Keratinocyte (primary cell): ENCODE results near the gene FAXC. TPM values are rescaled to one million over a fixed set of nuclear protein-coding genes. Genes with fewer than 3 reads are reported as not detected.

Source experiments
- DNase-seq: peaks from one replicate; pipeline ENCODE4 v3.0.0-alpha.2; 2011; ENCODE audit warnings: low read depth, missing footprints, low spot score
- FAIRE-seq: peaks from 2 replicates; lab custom pipeline; 2011; peaks lifted over from hg19 to GRCh38; lab: Jason Lieb, UNC
- H2AFZ ChIP-seq: 2 replicates; pipeline ENCODE4 v1.6.0; 2012; ENCODE audit warnings: low read length, control low read depth, inconsistent platforms; ENCODE audit not compliant: control insufficient read depth
- H3K27ac ChIP-seq: 2 replicates; pipeline ENCODE4 v1.5.1; 2011; ENCODE audit warnings: low read length; ENCODE audit not compliant: control insufficient read depth, insufficient read depth
- H3K27me3 ChIP-seq: 3 replicates; pipeline ENCODE4 v1.6.0; 2011; ENCODE audit warnings: low read length; ENCODE audit not compliant: control insufficient read depth, insufficient read depth; ENCODE audit errors: extremely low read depth
- H3K36me3 ChIP-seq, 2 experiments: 2 replicates in 1 of 2; 3 replicates in 1 of 2; pipeline ENCODE4 v1.5.1; 2011; ENCODE audit warnings: low read length in 2 of 2, mild to moderate bottlenecking in 1 of 2; ENCODE audit not compliant: control insufficient read depth in 2 of 2, insufficient read depth in 2 of 2; ENCODE audit errors: extremely low read depth in 1 of 2
- H3K4me1 ChIP-seq: 3 replicates; pipeline ENCODE4 v1.5.1; 2011; ENCODE audit warnings: low read length; ENCODE audit not compliant: control insufficient read depth, insufficient read depth; ENCODE audit errors: extremely low read depth
- H3K4me2 ChIP-seq: 3 replicates; pipeline ENCODE4 v1.6.0; 2011; ENCODE audit warnings: low read depth, low read length; ENCODE audit not compliant: control insufficient read depth, insufficient read depth; ENCODE audit errors: extremely low read depth
- H3K4me3 ChIP-seq, 3 experiments: fragments of 200-600 bp in 1 of 3; sonication (generic) in 1 of 3; 2 replicates in 2 of 3; 3 replicates in 1 of 3; pipeline ENCODE4 v1.5.1; 2011 to 2016; ENCODE audit warnings: low read length in 3 of 3, mild to moderate bottlenecking in 3 of 3, control low read depth in 2 of 3, inconsistent platforms in 1 of 3, low read depth in 1 of 3, mixed read lengths in 1 of 3, mixed run types in 1 of 3, moderate library complexity in 1 of 3; ENCODE audit not compliant: control insufficient read depth in 2 of 3, insufficient read depth in 2 of 3; ENCODE audit errors: extremely low read depth in 1 of 3
- H3K79me2 ChIP-seq: 2 replicates; pipeline ENCODE4 v1.6.0; 2012; ENCODE audit warnings: low read length; ENCODE audit not compliant: control insufficient read depth, insufficient read depth
- H3K9ac ChIP-seq: 3 replicates; pipeline ENCODE4 v1.6.0; 2011; ENCODE audit warnings: low read length; ENCODE audit not compliant: control insufficient read depth, insufficient read depth; ENCODE audit errors: extremely low read depth
- H3K9me1 ChIP-seq: 3 replicates; pipeline ENCODE4 v1.6.0; 2011; ENCODE audit warnings: low read length; ENCODE audit not compliant: control insufficient read depth, insufficient read depth; ENCODE audit errors: extremely low read depth
- H3K9me3 ChIP-seq: 2 replicates; pipeline ENCODE4 v1.5.1; 2012; ENCODE audit warnings: low read depth, low read length; ENCODE audit not compliant: control insufficient read depth
- H4K20me1 ChIP-seq: 3 replicates; pipeline ENCODE4 v1.6.0; 2011; ENCODE audit warnings: low read length; ENCODE audit not compliant: control insufficient read depth, insufficient read depth; ENCODE audit errors: extremely low read depth
- EZH2 ChIP-seq: IDR thresholded peaks from one replicate; pipeline ENCODE4 v1.6.1; 2012; ENCODE audit warnings: inconsistent platforms, mild to moderate bottlenecking, low read length, moderate library complexity
- dilution Hi-C: fragments of 300-500 bp; cut with MboI; formaldehyde crosslinking; loops from one replicate; pipeline ENCODE4 v1.7.0; 2020; ENCODE audit warnings: low sequenced_read_pairs; ENCODE audit not compliant: extremely low pct_ligation_motif_present
- polyA plus RNA-seq, 5 experiments: library from polyadenylated mRNA; depleted of rRNA in 3 of 5; stranded (reverse) in 3 of 5; stranded (forward) in 1 of 5; unstranded in 1 of 5; fragments of >200 nt; gene quantifications; 1 replicate in 1 of 5; 2 replicates in 3 of 5; 3 replicates in 1 of 5; pipeline versions ENCODE4 v1.2.1 to v1.2.3, GENCODE V29; 2011 to 2012; ENCODE audit warnings: missing spikeins in 2 of 5, low read depth in 1 of 5, low replicate concordance in 1 of 5
- TF ChIP-seq, protein P1 (sequence below), 3 experiments: IDR thresholded peaks in 1 of 3; conservative IDR thresholded peaks in 1 of 3; optimal IDR thresholded peaks in 1 of 3; 2 replicates in 2 of 3; 3 replicates in 1 of 3; pipeline versions ENCODE3 to v1.5.1; 2011; ENCODE audit warnings: low read length in 3 of 3, mild to moderate bottlenecking in 3 of 3, moderate library complexity in 2 of 3, control low read depth in 1 of 3, inconsistent platforms in 1 of 3; ENCODE audit not compliant: insufficient read depth in 2 of 3; ENCODE audit errors: extremely low read depth in 1 of 3

FAXC gene
- polyA plus RNA-seq, 1 donor (not counting 4 experiments of a cell fraction or from before 2014, with no cell fraction given): 8.3 TPM

DNA sequence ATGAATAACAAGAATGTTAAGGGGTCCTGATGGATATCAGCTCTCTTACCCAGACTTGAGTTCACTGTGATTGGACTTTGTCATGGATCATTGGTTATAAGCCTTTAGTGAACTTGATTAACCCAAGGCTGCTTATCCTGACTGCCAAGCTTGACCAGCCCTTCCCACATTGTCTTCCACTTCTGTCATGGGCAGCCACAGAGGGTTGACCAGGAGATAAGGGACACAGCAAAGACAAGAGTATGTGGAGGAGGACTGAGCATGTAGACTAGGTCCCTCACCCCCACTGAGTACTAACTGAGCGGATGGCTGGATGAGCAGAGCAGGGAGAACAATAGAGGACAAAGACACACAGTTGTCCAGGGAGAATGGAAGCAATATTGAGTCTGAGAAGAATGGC is 52.5 kb downstream of the FAXC start:
- Histone ChIP-seq H3K27ac (no peak overlapping the region), H4K20me1 (no peaks in the 10 kb centered on the region), H3K36me3 (no peaks in the 10 kb centered on the region), H3K9me3 (no peaks in the 10 kb centered on the region), H3K4me2 (no peak overlapping the region), H3K27me3 (no peaks in the 10 kb centered on the region), H3K9ac (no peak overlapping the region), H2AFZ (no peak overlapping the region), H3K4me3 (no peak overlapping the region), H3K4me1 (no peaks in the 10 kb centered on the region), H3K9me1 (no peaks in the 10 kb centered on the region), H3K79me2 (no peaks in the 10 kb centered on the region)
- no peak for TF ChIP-seq EZH2
- TF ChIP-seq, protein P1, sequence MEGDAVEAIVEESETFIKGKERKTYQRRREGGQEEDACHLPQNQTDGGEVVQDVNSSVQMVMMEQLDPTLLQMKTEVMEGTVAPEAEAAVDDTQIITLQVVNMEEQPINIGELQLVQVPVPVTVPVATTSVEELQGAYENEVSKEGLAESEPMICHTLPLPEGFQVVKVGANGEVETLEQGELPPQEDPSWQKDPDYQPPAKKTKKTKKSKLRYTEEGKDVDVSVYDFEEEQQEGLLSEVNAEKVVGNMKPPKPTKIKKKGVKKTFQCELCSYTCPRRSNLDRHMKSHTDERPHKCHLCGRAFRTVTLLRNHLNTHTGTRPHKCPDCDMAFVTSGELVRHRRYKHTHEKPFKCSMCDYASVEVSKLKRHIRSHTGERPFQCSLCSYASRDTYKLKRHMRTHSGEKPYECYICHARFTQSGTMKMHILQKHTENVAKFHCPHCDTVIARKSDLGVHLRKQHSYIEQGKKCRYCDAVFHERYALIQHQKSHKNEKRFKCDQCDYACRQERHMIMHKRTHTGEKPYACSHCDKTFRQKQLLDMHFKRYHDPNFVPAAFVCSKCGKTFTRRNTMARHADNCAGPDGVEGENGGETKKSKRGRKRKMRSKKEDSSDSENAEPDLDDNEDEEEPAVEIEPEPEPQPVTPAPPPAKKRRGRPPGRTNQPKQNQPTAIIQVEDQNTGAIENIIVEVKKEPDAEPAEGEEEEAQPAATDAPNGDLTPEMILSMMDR (optimal IDR thresholded peaks at IDR 0.05 in 1 of 3, IDR thresholded peaks at IDR 0.05 in 1 of 3, conservative IDR thresholded peaks at IDR 0.05 in 1 of 3; ENCODE audit: extremely low read depth in 1 of 3, insufficient read depth in 2 of 3, low read length in 3 of 3): no peak
- dilution Hi-C loops: no loop called here
- DNase-seq (no peak), FAIRE-seq (no peak)

GRCh38 chr6:99296261-99296660 is 53.2 kb downstream of the FAXC start:
- Histone ChIP-seq H3K27me3 (no peaks in the 10 kb centered on the region), H4K20me1 (no peaks in the 10 kb centered on the region), H3K9ac (no peak overlapping the region), H3K36me3 (no peaks in the 10 kb centered on the region), H3K9me3 (no peaks in the 10 kb centered on the region), H3K4me1 (no peaks in the 10 kb centered on the region), H3K79me2 (no peaks in the 10 kb centered on the region), H3K27ac (no peak overlapping the region), H3K4me3 (no peak overlapping the region), H3K4me2 (no peak overlapping the region), H3K9me1 (no peaks in the 10 kb centered on the region), H2AFZ (no peak overlapping the region)
- no peak for TF ChIP-seq EZH2
- TF ChIP-seq, protein P1 (optimal IDR thresholded peaks at IDR 0.05 in 1 of 3, IDR thresholded peaks at IDR 0.05 in 1 of 3, conservative IDR thresholded peaks at IDR 0.05 in 1 of 3; ENCODE audit: extremely low read depth in 1 of 3, insufficient read depth in 2 of 3, low read length in 3 of 3): no peak
- DNase-seq (no peak), FAIRE-seq (no peak)
- dilution Hi-C loops: no loop called here
